Activated CD8-positive, alpha-beta T cell treated with anti-CD3 and anti-CD28 coated beads, Interleukin-2, amount 10 ng/mL, durations not matched to agents 7 days and 5 days (primary cell): ENCODE measurements around the gene KLRC2. TPM values are rescaled to one million over a fixed set of nuclear protein-coding genes. Genes with fewer than 3 reads are reported as not detected.
A peak's percentile ranks its signal among the peaks of the same experiment; 100 is the strongest.
"Not testable (repeated sequence)": the region's sequence is repeated elsewhere in the genome, so short reads cannot be mapped to it uniquely, and the experiment has no call there.

Source experiments
- ATAC-seq: fragments of 150-1000 bp; cut with Tn5 transposase; one replicate; pipeline ENCODE4 v1.10.0; 2021; ENCODE audit warnings: moderate library complexity
- CTCF ChIA-PET: fragments of 350-600 bp; sonication (Branson Sonifier 250); formaldehyde crosslinking; loops from one replicate; lab custom pipeline; 2021; ENCODE audit warnings: antibody characterized with exemption; lab: Charles Lee
- POLR2A ChIA-PET: fragments of 350-600 bp; sonication (Branson Sonifier 250); formaldehyde crosslinking; loops from one replicate; lab custom pipeline; 2021; ENCODE audit warnings: antibody characterized with exemption; lab: Charles Lee
- DNase-seq: peaks from one replicate; pipeline ENCODE4 v3.0.0-alpha.2; 2020
- H3K27ac Mint-ChIP-seq: one replicate; pipeline ENCODE4 v1.8.0; 2021; ENCODE audit warnings: mild to moderate bottlenecking, mixed read lengths
- H3K27me3 Mint-ChIP-seq: one replicate; pipeline ENCODE4 v1.8.0; 2021; ENCODE audit warnings: low read depth, mixed read lengths
- H3K36me3 Mint-ChIP-seq: one replicate; pipeline ENCODE4 v1.8.0; 2021; ENCODE audit warnings: low read depth, mixed read lengths
- H3K4me1 Mint-ChIP-seq: one replicate; pipeline ENCODE4 v1.8.0; 2021; ENCODE audit warnings: low read depth, mixed read lengths
- H3K4me3 Mint-ChIP-seq: one replicate; pipeline ENCODE4 v1.8.0; 2021; ENCODE audit warnings: mild to moderate bottlenecking, mixed read lengths
- H3K9me3 Mint-ChIP-seq: one replicate; pipeline ENCODE4 v1.8.0; 2022; ENCODE audit warnings: mixed read lengths; ENCODE audit not compliant: insufficient read depth
- total RNA-seq, 2 experiments: library from RNA; stranded (reverse); gene quantifications; one replicate each; pipeline ENCODE4 v1.2.3, GENCODE V29; 2021

KLRC2 gene
- total RNA-seq, 2 experiments from 2014 or later: 1.6 to 1.7 TPM

DNA sequence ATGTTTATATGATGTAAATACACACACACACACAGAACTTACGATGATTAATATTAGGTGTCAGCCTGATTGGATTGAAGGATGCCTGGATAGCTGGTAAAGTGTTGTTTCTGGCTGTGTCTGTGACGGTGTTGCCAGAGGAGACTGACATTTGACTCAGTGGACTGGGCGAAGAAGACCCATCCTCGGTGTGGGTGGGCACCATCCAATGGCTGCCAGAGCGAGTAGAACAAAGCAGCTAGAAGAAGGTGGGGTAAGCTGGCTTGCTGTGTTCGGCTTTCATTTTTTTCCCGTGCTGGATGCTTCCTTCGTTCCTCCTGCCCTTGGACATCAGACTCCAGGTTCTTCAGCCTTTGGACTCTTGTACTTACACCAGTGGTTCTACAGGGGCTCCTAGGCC is 5.3 kb upstream of the KLRC2 start:
- H3K27ac Mint-ChIP-seq, CTCF ChIA-PET: not testable (repeated sequence)

DNA sequence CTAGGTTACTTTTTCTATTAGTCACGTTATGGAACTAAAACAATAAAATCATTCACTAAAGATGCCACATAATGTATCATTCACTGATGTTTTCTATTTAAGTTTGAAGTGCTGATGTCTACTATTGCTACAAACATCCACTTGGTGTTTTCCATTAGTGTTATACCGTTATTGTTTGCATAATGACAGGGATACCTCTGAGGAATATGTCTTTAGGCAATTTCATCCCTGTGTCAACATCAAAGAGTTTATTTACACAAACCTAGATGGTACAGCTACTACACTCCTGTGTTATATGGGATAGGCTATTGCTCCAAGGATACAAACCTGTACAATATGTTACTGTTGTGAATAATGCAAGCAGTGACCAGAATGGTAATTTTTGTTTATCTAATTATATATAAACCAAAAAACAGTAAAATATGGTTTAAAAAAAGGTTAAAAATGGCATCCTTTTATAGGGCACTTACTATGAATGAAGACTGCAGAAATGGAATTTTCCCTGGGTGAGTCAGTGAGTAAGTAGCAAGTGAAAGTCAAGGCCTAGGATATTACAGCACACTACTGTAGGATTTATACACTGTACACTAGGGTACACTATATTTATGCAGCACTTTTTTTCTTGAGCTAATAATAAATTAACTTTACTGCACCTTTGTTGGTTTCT is 3.9 kb upstream of the KLRC2 start:
- H3K4me1 Mint-ChIP-seq, H3K36me3 Mint-ChIP-seq, H3K9me3 Mint-ChIP-seq, H3K27me3 Mint-ChIP-seq, H3K27ac Mint-ChIP-seq, ATAC-seq, CTCF ChIA-PET, POLR2A ChIA-PET, DNase-seq, H3K4me3 Mint-ChIP-seq: not testable (repeated sequence)

More for the DNA sequence above, 5.3 kb upstream of the KLRC2 start:
- H3K36me3 Mint-ChIP-seq, H3K4me1 Mint-ChIP-seq, DNase-seq, H3K9me3 Mint-ChIP-seq, H3K27me3 Mint-ChIP-seq, ATAC-seq, POLR2A ChIA-PET, H3K4me3 Mint-ChIP-seq: not testable (repeated sequence)

DNA sequence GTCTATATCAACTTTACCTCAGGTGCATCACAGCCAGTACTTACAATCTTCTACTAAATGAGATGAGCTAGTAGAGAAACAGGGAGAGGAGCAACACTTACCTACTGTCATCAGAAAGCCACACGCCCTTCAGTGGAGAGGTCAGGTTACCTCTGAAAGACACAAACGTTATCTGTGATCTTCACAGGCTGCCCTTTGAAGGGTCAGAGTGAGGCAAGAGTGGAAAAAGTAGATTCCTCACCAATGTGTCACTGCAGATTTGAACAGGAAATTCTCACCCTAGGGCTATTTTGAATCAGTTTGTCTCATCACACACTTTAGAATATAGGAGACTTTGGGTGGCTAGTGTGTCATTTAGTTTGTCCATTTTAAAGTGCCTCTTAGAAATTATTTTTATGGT is 1.8 kb upstream of the KLRC2 start:
- H3K4me1 Mint-ChIP-seq, H3K27me3 Mint-ChIP-seq, DNase-seq, POLR2A ChIA-PET, CTCF ChIA-PET, H3K4me3 Mint-ChIP-seq, H3K27ac Mint-ChIP-seq, H3K9me3 Mint-ChIP-seq, H3K36me3 Mint-ChIP-seq: not testable (repeated sequence)
- peak; percentile 57 for ATAC-seq

DNA sequence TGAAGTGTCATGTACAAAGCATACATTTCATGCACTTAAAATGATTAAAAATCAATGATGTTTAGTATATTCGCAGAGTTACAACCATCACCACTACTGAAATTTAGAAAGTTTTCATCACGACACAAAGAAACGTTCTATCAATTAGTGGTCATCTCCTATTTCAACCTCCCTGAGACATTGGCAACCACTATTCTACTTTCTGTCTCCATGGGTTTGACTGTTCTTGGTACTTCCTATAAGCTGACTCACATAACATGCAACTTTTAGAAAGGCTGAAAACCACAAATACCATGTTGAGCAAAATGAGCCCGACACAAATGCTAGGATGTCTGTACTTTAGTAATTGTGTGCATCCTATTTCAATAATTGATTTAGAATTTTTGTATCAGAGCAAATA is 5.2 kb downstream of the KLRC2 start:
- peak; percentile 75 for ATAC-seq
- H3K36me3 Mint-ChIP-seq, H3K4me3 Mint-ChIP-seq, H3K9me3 Mint-ChIP-seq, CTCF ChIA-PET, H3K4me1 Mint-ChIP-seq, DNase-seq, POLR2A ChIA-PET, H3K27ac Mint-ChIP-seq, H3K27me3 Mint-ChIP-seq: not testable (repeated sequence)

DNA sequence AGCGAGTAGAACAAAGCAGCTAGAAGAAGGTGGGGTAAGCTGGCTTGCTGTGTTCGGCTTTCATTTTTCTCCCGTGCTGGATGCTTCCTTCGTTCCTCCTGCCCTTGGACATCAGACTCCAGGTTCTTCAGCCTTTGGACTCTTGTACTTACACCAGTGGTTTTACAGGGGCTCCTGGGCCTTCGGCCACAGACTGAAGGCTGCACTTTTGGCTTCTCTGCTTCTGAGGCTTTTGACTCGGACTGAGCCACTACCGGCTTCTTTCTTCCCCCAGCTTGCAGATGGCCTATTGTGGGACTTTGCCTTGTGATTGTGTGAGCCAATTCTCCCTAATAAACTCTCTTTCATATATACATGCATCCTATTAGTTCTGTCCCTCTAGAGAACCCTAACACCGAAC is 9.9 kb downstream of the KLRC2 start:
- H3K27me3 Mint-ChIP-seq, CTCF ChIA-PET, ATAC-seq, H3K4me1 Mint-ChIP-seq, H3K9me3 Mint-ChIP-seq, DNase-seq, H3K4me3 Mint-ChIP-seq, H3K36me3 Mint-ChIP-seq, H3K27ac Mint-ChIP-seq: not testable (repeated sequence)
- POLR2A ChIA-PET: interaction anchor here (0.5 kb wide), 1 partner anchor 790 kb away, joined by 3 read pairs; no protein-coding TSS in a partner anchor

DNA sequence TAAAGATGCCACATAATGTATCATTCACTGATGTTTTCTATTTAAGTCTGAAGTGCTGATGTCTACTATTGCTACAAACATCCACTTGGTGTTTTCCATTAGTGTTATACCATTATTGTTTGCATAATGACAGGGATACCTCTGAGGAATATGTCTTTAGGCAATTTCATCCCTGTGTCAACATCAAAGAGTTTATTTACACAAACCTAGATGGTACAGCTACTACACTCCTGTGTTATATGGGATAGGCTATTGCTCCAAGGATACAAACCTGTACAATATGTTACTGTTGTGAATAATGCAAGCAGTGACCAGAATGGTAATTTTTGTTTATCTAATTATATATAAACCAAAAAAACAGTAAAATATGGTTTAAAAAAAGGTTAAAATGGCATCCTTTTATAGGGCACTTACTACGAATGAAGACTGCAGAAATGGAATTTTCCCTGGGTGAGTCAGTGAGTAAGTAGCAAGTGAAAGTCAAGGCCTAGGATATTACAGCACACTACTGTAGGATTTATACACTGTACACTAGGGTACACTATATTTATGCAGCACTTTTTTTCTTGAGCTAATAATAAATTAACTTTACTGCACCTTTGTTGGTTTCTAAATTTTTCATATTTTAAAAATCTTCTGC is 11.4 kb downstream of the KLRC2 start:
- H3K4me1 Mint-ChIP-seq, H3K4me3 Mint-ChIP-seq, POLR2A ChIA-PET, H3K27ac Mint-ChIP-seq, H3K36me3 Mint-ChIP-seq, DNase-seq, ATAC-seq, CTCF ChIA-PET, H3K27me3 Mint-ChIP-seq, H3K9me3 Mint-ChIP-seq: not testable (repeated sequence)

DNA sequence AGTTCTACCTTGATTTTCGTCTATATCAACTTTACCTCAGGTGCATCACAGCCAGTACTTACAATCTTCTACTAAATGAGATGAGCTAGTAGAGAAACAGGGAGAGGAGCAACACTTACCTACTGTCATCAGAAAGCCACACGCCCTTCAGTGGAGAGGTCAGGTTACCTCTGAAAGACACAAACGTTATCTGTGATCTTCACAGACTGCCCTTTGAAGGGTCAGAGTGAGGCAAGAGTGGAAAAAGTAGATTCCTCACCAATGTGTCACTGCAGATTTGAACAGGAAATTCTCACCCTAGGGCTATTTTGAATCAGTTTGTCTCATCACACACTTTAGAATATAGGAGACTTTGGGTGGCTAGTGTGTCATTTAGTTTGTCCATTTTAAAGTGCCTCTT is 13.7 kb downstream of the KLRC2 start:
- CTCF ChIA-PET, H3K36me3 Mint-ChIP-seq, POLR2A ChIA-PET, H3K4me1 Mint-ChIP-seq, DNase-seq, H3K27me3 Mint-ChIP-seq, H3K27ac Mint-ChIP-seq, H3K4me3 Mint-ChIP-seq, H3K9me3 Mint-ChIP-seq: not testable (repeated sequence)
- ATAC-seq: peak; percentile 81

DNA sequence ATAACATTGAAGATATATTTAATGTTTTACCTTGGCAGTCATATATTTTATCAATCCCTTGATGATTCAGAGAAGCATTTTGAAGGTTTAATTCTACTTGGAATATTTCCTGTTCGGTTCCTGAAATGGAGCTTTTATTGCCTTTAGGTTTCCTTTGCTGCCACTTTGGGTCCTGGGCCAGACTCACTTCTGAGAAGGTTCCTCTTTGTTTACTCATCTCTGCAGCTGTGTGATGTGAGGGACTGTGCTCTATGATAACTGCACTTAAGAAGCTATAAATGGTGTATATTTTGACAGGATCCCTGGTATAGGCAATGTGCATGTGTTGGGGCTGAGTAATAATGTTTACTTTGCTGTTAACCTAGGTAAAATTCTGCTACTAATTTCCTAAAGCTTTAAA is 15.5 kb downstream of the KLRC2 start, which contains the start of gene KLRC3:
TSS of gene KLRC3 (minus strand) at position 262 of the 400 bp plus-strand sequence. CDS start at position 217, 45 bp downstream.
- H3K4me3 Mint-ChIP-seq: peak within 1 kb of the TSS; percentile 40
- H3K9me3 Mint-ChIP-seq, H3K36me3 Mint-ChIP-seq, POLR2A ChIA-PET, ATAC-seq, H3K27me3 Mint-ChIP-seq, DNase-seq, H3K4me1 Mint-ChIP-seq, CTCF ChIA-PET: not testable (repeated sequence)
- peak within 1 kb of the TSS; percentile 54 for H3K27ac Mint-ChIP-seq

DNA sequence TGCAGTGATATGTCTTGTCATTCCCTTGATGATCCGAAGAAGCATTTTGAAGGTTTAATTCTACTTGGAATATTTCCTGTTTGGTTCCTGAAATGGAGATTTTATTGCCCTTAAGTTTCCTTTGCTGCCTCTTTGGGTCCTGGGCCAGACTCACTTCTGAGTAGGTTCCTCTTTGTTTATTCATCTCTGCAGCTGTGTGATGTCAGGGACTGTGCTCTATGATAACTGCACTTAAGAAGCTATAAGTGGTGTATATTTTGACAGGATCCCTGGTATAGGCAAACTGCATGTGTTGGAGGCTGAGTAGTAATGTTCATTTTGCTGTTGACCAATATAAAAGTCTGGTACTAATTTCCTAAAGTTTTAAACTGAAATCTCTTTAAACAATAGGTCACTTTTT is 26.4 kb downstream of the KLRC2 start, which contains the start of gene KLRC4:
TSS of gene KLRC4 (minus strand) at position 366 of the 400 bp plus-strand sequence. CDS start at position 184, 182 bp downstream.
- DNase-seq (peak; percentile 49), ATAC-seq (peak; percentile 63)
- no peaks in the 10 kb centered on the region for H3K9me3 Mint-ChIP-seq
- H3K36me3 Mint-ChIP-seq: peaks cover 32% of the 10 kb centered on the region
- peak within 1 kb of the TSS; percentile 86 for H3K27ac Mint-ChIP-seq
- peak within 1 kb of the TSS; percentile 77 for H3K4me3 Mint-ChIP-seq
- POLR2A ChIA-PET: interaction anchor here (1.1 to 1.5 kb wide), 3 partner anchors 15 to 145 kb away, joined by 4 to 11 read pairs (median 5); no protein-coding TSS in a partner anchor
- CTCF ChIA-PET: no interaction called here
- H3K4me1 Mint-ChIP-seq: peaks cover 27% of the 10 kb centered on the region
- H3K27me3 Mint-ChIP-seq: no peaks in the 10 kb centered on the region

DNA sequence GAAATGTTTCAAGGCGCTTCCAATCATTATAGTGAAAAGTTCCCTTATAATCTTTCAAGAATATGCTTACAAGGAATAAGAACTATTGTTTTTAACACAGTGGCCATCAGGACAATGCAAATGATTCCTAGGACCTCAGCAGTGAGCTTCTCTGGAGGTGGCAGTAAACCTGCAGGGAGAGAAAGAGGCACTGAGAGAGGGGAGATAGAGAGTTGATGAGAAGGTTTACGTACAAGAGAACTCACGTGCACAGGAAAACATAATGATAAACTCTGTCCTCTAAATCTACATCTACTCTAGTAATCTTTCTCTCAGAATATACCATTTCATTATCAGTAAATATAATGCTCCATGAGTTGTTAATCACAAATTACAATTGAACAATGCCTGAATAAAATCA is 27.0 kb downstream of the KLRC2 start:
- H3K27me3 Mint-ChIP-seq: no peaks in the 10 kb centered on the region
- no peaks in the 10 kb centered on the region for H3K9me3 Mint-ChIP-seq
- ChIA-PET CTCF (no interaction called here), POLR2A (interaction anchor here (1.1 to 1.5 kb wide), 3 partner anchors 14 to 145 kb away, joined by 4 to 11 read pairs (median 5); no protein-coding TSS in a partner anchor)
- no peak for ATAC-seq
- peaks cover 27% of the 10 kb centered on the region for H3K4me1 Mint-ChIP-seq
- no peak for DNase-seq
- peak overlapping the region; percentile 77 for H3K4me3 Mint-ChIP-seq
- peak overlapping the region; percentile 86 for H3K27ac Mint-ChIP-seq
- H3K36me3 Mint-ChIP-seq: peaks cover 32% of the 10 kb centered on the region

DNA sequence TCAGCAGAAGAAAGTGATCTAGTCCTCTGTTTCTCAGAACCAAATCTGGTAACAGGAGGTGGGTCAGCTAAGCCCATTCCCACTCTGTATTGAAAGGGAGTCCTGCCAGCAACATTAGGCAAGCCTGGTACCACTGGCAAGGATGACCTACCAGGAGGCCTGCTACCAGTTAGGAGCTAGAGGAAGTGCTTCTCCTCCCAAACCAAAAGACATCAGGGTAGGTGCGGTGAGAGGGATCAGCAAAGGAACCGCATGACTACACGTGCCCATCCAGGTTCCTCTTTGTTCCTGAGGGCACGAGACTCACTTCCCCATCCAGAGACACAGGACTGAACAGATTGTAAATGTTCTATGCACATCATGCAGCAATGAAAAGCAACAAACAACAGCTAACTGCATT is 29.1 kb downstream of the KLRC2 start:
- peaks cover 35% of the 10 kb centered on the region for H3K36me3 Mint-ChIP-seq
- H3K4me3 Mint-ChIP-seq: peak overlapping the region; percentile 76
- ChIA-PET CTCF (interaction anchor here (0.7 to 1.1 kb wide), 5 partner anchors 8 to 609 kb away, joined by 3 to 4 read pairs (median 3); no protein-coding TSS in a partner anchor), POLR2A (interaction anchor here (0.9 to 2.1 kb wide), 5 partner anchors 15 to 152 kb away, joined by 3 to 16 read pairs (median 10); no protein-coding TSS in a partner anchor)
- peak overlapping the region; percentile 83 for H3K27ac Mint-ChIP-seq
- no peaks in the 10 kb centered on the region for H3K27me3 Mint-ChIP-seq
- no peaks in the 10 kb centered on the region for H3K9me3 Mint-ChIP-seq
- DNase-seq (no peak), ATAC-seq (peak; percentile 16)
- peaks cover 35% of the 10 kb centered on the region for H3K4me1 Mint-ChIP-seq

DNA sequence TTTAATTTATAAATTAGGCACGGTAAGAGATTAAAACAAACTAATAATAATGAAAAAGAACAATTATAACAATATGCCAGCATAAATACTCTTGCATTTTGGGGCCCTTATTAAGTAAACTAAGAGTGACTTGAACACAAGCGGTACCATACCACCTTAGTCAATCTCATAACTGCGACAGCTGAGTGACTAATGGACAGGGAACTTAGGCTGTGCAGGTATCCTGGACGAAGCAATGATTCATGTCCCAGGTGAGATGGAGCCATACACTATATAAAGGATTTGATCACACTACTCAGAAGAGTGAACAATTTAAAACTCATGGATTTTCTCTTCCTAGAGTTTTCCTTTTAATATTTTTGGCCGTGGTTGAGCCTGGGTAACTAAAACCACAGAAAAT is 30.5 kb downstream of the KLRC2 start:
- peak overlapping the region; percentile 55 for H3K4me3 Mint-ChIP-seq
- no peaks in the 10 kb centered on the region for H3K9me3 Mint-ChIP-seq
- peaks cover 42% of the 10 kb centered on the region for H3K36me3 Mint-ChIP-seq
- ChIA-PET POLR2A (interaction anchor here (1.0 to 1.1 kb wide), 2 partner anchors 13 to 149 kb away, joined by 3 read pairs; no protein-coding TSS in a partner anchor), CTCF (interaction anchor here (1.2 kb wide), 1 partner anchor 13 kb away, joined by 5 read pairs; no protein-coding TSS in a partner anchor)
- no peak overlapping the region for H3K27ac Mint-ChIP-seq
- DNase-seq (no peak), ATAC-seq (no peak)
- peaks cover 36% of the 10 kb centered on the region for H3K4me1 Mint-ChIP-seq
- H3K27me3 Mint-ChIP-seq: no peaks in the 10 kb centered on the region
